IMR-90 (cell line): ENCODE data around the gene C1orf167. TPM values are rescaled to one million over a fixed set of nuclear protein-coding genes. Genes with fewer than 3 reads are reported as not detected.

Source experiments
- ATAC-seq: fragments of 200-7000 bp; cut with Tn5 transposase; 2 replicates; pipeline ENCODE4 v1.9.1; 2020; ENCODE audit warnings: low read depth, mild to moderate bottlenecking, moderate library complexity
- BruUV-seq: library from RNA; stranded (reverse); fragments of 400-500 nt; replicated peaks from 2 replicates; lab custom pipeline; 2021; lab: Mats Ljungman, UMichigan
- CTCF ChIA-PET: fragments of 300-600 bp; formaldehyde crosslinking; extraction: SDS; loops from one replicate; lab custom pipeline; 2021; ENCODE audit warnings: antibody characterized with exemption; lab: Yijun Ruan, JAX
- POLR2A ChIA-PET: fragments of 300-600 bp; sonication (Branson Sonifier 250); formaldehyde crosslinking; loops from one replicate; lab custom pipeline; 2022; ENCODE audit warnings: antibody characterized with exemption; ENCODE audit not compliant: unreplicated experiment; lab: Charles Lee
- DNase-seq: peaks from one replicate; pipeline ENCODE4 v3.0.0; 2013
- H2AFZ ChIP-seq: replicated peaks from 2 replicates; pipeline ENCODE3; 2013; ENCODE audit warnings: low read length, mild to moderate bottlenecking; ENCODE audit not compliant: poor library complexity
- H2AK5ac ChIP-seq: 2 replicates; pipeline ENCODE4 v1.6.1; 2013; ENCODE audit warnings: low read depth, low read length, inconsistent platforms
- H2AK9ac ChIP-seq: replicated peaks from 2 replicates; pipeline ENCODE3; 2013; ENCODE audit warnings: mild to moderate bottlenecking, low read depth, low read length, moderate library complexity; ENCODE audit not compliant: poor library complexity
- H2BK120ac ChIP-seq: 2 replicates; pipeline ENCODE4 v1.6.1; 2013; ENCODE audit warnings: low read depth, low read length, inconsistent platforms
- H2BK15ac ChIP-seq: 3 replicates; pipeline ENCODE4 v1.6.1; 2013; ENCODE audit warnings: low read depth, low read length, inconsistent platforms
- H2BK20ac ChIP-seq: 2 replicates; pipeline ENCODE4 v1.6.1; 2013; ENCODE audit warnings: low read depth, mild to moderate bottlenecking, inconsistent platforms, low read length, moderate library complexity
- H2BK5ac ChIP-seq: 2 replicates; pipeline ENCODE4 v1.6.1; 2013; ENCODE audit warnings: mild to moderate bottlenecking, low read depth, low read length, inconsistent platforms; ENCODE audit not compliant: poor library complexity, severe bottlenecking
- H3K14ac ChIP-seq: replicated peaks from 2 replicates; pipeline ENCODE4 v1.6.1; 2013; ENCODE audit warnings: low read depth, low read length, inconsistent platforms
- H3K18ac ChIP-seq: 2 replicates; pipeline ENCODE4 v1.6.1; 2013; ENCODE audit warnings: low read depth, low read length, control low read depth
- H3K23ac ChIP-seq: 2 replicates; pipeline ENCODE4 v1.6.1; 2013; ENCODE audit warnings: low read depth, low read length, inconsistent platforms
- H3K27ac ChIP-seq: 2 replicates; pipeline ENCODE4 v1.5.1; 2013; ENCODE audit warnings: mild to moderate bottlenecking, control low read depth, low read length; ENCODE audit not compliant: insufficient read depth
- H3K27me3 ChIP-seq: 2 replicates; pipeline ENCODE4 v1.6.1; 2013; ENCODE audit warnings: low read length; ENCODE audit not compliant: control insufficient read depth, insufficient read depth
- H3K36me3 ChIP-seq: 2 replicates; pipeline ENCODE4 v1.6.1; 2013; ENCODE audit warnings: low read length, mixed read lengths; ENCODE audit not compliant: control insufficient read depth, insufficient read depth
- H3K4ac ChIP-seq: 2 replicates; pipeline ENCODE4 v1.6.1; 2013; ENCODE audit warnings: low read depth, low read length, inconsistent platforms
- H3K4me1 ChIP-seq: 2 replicates; pipeline ENCODE4 v1.6.1; 2013; ENCODE audit warnings: low read length, mixed read lengths; ENCODE audit not compliant: control insufficient read depth, insufficient read depth
- H3K4me2 ChIP-seq: 2 replicates; pipeline ENCODE4 v1.6.1; 2013; ENCODE audit warnings: low read depth, mild to moderate bottlenecking, control low read depth, low read length, moderate library complexity
- H3K4me3 ChIP-seq: 2 replicates; pipeline ENCODE4 v1.5.1; 2013; ENCODE audit warnings: low read depth, mild to moderate bottlenecking, control low read depth, low read length, moderate library complexity; ENCODE audit not compliant: insufficient read depth
- H3K56ac ChIP-seq: 2 replicates; pipeline ENCODE4 v1.6.1; 2013; ENCODE audit warnings: low read length, inconsistent platforms; ENCODE audit not compliant: insufficient read depth; ENCODE audit errors: extremely low read depth
- H3K79me1 ChIP-seq, 2 experiments: 2 replicates each; pipeline ENCODE4 v1.6.1; 2013; ENCODE audit warnings: low read length in 2 of 2, inconsistent platforms in 1 of 2, low read depth in 1 of 2
- H3K9ac ChIP-seq: 2 replicates; pipeline ENCODE4 v1.6.1; 2013; ENCODE audit warnings: low read depth, low read length, control low read depth
- H3K9me1 ChIP-seq: 2 replicates; pipeline ENCODE4 v1.6.1; 2013; ENCODE audit warnings: low read length, inconsistent platforms; ENCODE audit not compliant: insufficient read depth
- H3K9me3 ChIP-seq: 2 replicates; pipeline ENCODE4 v1.6.1; 2013; ENCODE audit warnings: low read length; ENCODE audit not compliant: control insufficient read depth, insufficient read depth
- H4K20me1 ChIP-seq: 2 replicates; pipeline ENCODE4 v1.6.1; 2013; ENCODE audit warnings: low read length, inconsistent platforms; ENCODE audit not compliant: insufficient read depth
- H4K5ac ChIP-seq: 2 replicates; pipeline ENCODE4 v1.6.1; 2013; ENCODE audit warnings: mild to moderate bottlenecking, low read depth, low read length, control low read depth
- H4K8ac ChIP-seq, 2 experiments: 2 replicates each; pipeline ENCODE4 v1.6.1; 2013; ENCODE audit warnings: low read depth in 2 of 2, low read length in 2 of 2, control low read depth in 1 of 2, inconsistent platforms in 1 of 2
- H4K91ac ChIP-seq: 2 replicates; pipeline ENCODE4 v1.6.1; 2013; ENCODE audit warnings: low read depth, low read length, inconsistent platforms; ENCODE audit not compliant: insufficient read depth
- BHLHE40 ChIP-seq: fragments of 150-350 bp; IDR thresholded peaks from 2 replicates; pipeline ENCODE4 v1.6.1; 2016; ENCODE audit warnings: mild to moderate bottlenecking, low read depth, low read length
- CEBPB ChIP-seq: IDR thresholded peaks from 2 replicates; pipeline ENCODE4 v1.6.1; 2012; ENCODE audit warnings: low read depth, low read length, improper control_type of control experiment
- CHD1 ChIP-seq: IDR thresholded peaks from 2 replicates; pipeline ENCODE4 v1.6.1; 2012; ENCODE audit warnings: low read depth, low read length, improper control_type of control experiment
- FOS ChIP-seq: fragments of 150-350 bp; IDR thresholded peaks from 2 replicates; pipeline ENCODE4 v1.6.1; 2016; ENCODE audit warnings: low read depth, low read length
- MAFK ChIP-seq: IDR thresholded peaks from 2 replicates; pipeline ENCODE4 v1.6.1; 2012; ENCODE audit warnings: low read depth, low read length, improper control_type of control experiment
- MAZ ChIP-seq: IDR thresholded peaks from 2 replicates; pipeline ENCODE4 v1.6.1; 2012; ENCODE audit warnings: low read depth, mild to moderate bottlenecking, low read length, improper control_type of control experiment, moderate library complexity, borderline replicate concordance
- MXI1 ChIP-seq: IDR thresholded peaks from 2 replicates; pipeline ENCODE4 v1.6.1; 2012; ENCODE audit warnings: low read depth, mild to moderate bottlenecking, low read length, moderate library complexity, borderline replicate concordance
- NFE2L2 ChIP-seq: fragments of 150-350 bp; IDR thresholded peaks from 2 replicates; pipeline ENCODE4 v1.6.1; 2016; ENCODE audit warnings: low read depth, mild to moderate bottlenecking, low read length
- POLR2A ChIP-seq: IDR thresholded peaks from 2 replicates; pipeline ENCODE4 v1.6.1; 2012; ENCODE audit warnings: mild to moderate bottlenecking, low read depth, low read length
- RAD21 ChIP-seq: IDR thresholded peaks from 2 replicates; pipeline ENCODE4 v1.6.1; 2012; ENCODE audit warnings: low read length, improper control_type of control experiment
- RCOR1 ChIP-seq: IDR thresholded peaks from 2 replicates; pipeline ENCODE4 v1.6.1; 2012; ENCODE audit warnings: mild to moderate bottlenecking, low read length, improper control_type of control experiment; ENCODE audit not compliant: insufficient replicate concordance
- RFX5 ChIP-seq: IDR thresholded peaks from 2 replicates; pipeline ENCODE4 v1.8.0; 2012; ENCODE audit warnings: low read depth, mild to moderate bottlenecking, low read length, moderate library complexity
- SMC3 ChIP-seq: fragments of 150-350 bp; IDR thresholded peaks from 2 replicates; pipeline ENCODE4 v1.6.1; 2016; ENCODE audit warnings: low read depth, mild to moderate bottlenecking, antibody characterized with exemption, low read length, moderate library complexity
- WGBS, 2 experiments: methylation state at CpG; one replicate each; pipeline versions ENCODE4 v1.1.5 to v1.1.7; 2013; ENCODE audit warnings: missing lambda C conversion rate in 2 of 2; ENCODE audit not compliant: insufficient read length in 1 of 2; ENCODE audit errors: extremely low coverage in 2 of 2; 5-methylcytosine and 5-hydroxymethylcytosine counted together
- dilution Hi-C: fragments of 300-500 bp; cut with HindIII; formaldehyde crosslinking; loops from one replicate; pipeline ENCODE4 v1.14.3; 2018; ENCODE audit warnings: low sequenced_read_pairs; ENCODE audit not compliant: unreplicated experiment
- in situ Hi-C: fragments of 300-500 bp; cut with MboI; formaldehyde crosslinking; loops from 3 replicates; pipeline ENCODE4 v1.14.3; 2019; ENCODE audit warnings: low sequenced_read_pairs, inconsistent platforms, mixed read lengths
- intact Hi-C: fragments of 100-400 bp; cut with micrococcal nuclease; formaldehyde crosslinking; loops from 2 replicates; pipeline ENCODE4 v1.10.0; 2022
- polyA plus RNA-seq, 3 experiments: library from polyadenylated mRNA; depleted of rRNA; stranded (reverse); fragments of >200 nt; gene quantifications; 2 replicates each; pipeline ENCODE4 v1.2.3, GENCODE V29; 2012; ENCODE audit warnings: low replicate concordance in 1 of 3
- total RNA-seq: library from RNA; depleted of rRNA; stranded (reverse); fragments of >200 nt; gene quantifications from 2 replicates; pipeline ENCODE4 v1.2.3, GENCODE V29; 2012
- TF ChIP-seq, protein P1 (sequence below): fragments of 150-350 bp; IDR thresholded peaks from 2 replicates; pipeline ENCODE4 v1.6.1; 2017; ENCODE audit warnings: mild to moderate bottlenecking, antibody characterized with exemption, low read length, low read depth
- TF ChIP-seq, protein P2 (sequence below): fragments of 150-350 bp; IDR thresholded peaks from 2 replicates; pipeline ENCODE4 v1.6.1; 2016; ENCODE audit warnings: low read depth, mild to moderate bottlenecking, low read length, moderate library complexity, borderline replicate concordance
- TF ChIP-seq, protein P3 (sequence below): conservative IDR thresholded peaks from 2 replicates; pipeline ENCODE4 v1.5.1; 2012; ENCODE audit warnings: mild to moderate bottlenecking, low read depth, low read length, improper control_type of control experiment

The C1orf167 gene
- total and polyA plus RNA-seq, 2 of the 4 experiments (the other 2 are of a cell fraction): under 0.01 to 0.15 TPM

DNA sequence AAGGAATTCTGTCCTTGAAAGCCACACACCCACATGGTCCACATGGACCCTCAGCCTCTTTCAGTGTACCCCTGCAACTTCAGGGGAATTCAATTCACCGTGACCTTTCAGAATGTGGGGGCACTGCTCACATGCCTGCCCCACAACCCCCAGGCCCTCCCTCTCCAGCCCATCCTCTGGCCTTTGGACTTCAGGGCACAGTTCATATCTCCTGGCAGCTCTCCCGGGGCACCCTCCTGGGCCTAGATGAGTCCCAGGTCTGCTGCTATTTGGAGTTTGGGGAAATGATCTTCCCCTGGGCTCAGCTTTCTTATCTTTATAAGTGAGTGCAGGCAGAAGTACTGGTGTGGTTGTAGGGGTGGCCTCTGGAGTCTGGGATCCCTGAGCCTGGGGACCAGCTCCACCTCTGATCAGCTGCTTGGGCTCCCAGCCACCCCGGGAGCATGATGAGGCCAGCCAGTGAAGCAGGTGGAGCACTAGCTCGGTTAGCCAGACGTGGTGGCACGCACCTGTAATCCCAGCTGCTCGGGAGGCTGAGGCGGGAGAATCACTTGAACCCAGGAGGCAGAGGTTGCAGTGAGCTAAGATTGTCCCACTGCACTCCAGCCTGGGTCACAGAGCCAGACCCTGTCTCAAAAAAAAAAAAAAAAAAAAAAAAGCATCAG is 15.8 kb downstream of the C1orf167 start:
- H3K36me3 ChIP-seq: no peaks in the 10 kb centered on the region
- H2AK9ac ChIP-seq: no peak overlapping the region
- no peak for ATAC-seq
- H4K5ac ChIP-seq: no peak overlapping the region
- POLR2A ChIA-PET: no interaction called here
- no peaks in the 10 kb centered on the region for H3K79me1 ChIP-seq
- H2AK5ac ChIP-seq: no peak overlapping the region
- no peak overlapping the region for H3K9ac ChIP-seq
- H3K9me1 ChIP-seq: no peaks in the 10 kb centered on the region
- no peaks in the 10 kb centered on the region for H3K9me3 ChIP-seq
- H2BK120ac ChIP-seq: no peak overlapping the region
- H3K23ac ChIP-seq: no peak overlapping the region
- no peak overlapping the region for H2AFZ ChIP-seq
- TF ChIP-seq RAD21 (no peak), RFX5 (no peak), MXI1 (no peak), MAFK (no peak), NFE2L2 (no peak), FOS (no peak), SMC3 (no peak), MAZ (no peak), POLR2A (no peak), CEBPB (no peak), BHLHE40 (no peak), CHD1 (no peak), RCOR1 (no peak)
- TF ChIP-seq, protein P1, sequence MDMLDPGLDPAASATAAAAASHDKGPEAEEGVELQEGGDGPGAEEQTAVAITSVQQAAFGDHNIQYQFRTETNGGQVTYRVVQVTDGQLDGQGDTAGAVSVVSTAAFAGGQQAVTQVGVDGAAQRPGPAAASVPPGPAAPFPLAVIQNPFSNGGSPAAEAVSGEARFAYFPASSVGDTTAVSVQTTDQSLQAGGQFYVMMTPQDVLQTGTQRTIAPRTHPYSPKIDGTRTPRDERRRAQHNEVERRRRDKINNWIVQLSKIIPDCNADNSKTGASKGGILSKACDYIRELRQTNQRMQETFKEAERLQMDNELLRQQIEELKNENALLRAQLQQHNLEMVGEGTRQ: no peak
- TF ChIP-seq, protein P2, sequence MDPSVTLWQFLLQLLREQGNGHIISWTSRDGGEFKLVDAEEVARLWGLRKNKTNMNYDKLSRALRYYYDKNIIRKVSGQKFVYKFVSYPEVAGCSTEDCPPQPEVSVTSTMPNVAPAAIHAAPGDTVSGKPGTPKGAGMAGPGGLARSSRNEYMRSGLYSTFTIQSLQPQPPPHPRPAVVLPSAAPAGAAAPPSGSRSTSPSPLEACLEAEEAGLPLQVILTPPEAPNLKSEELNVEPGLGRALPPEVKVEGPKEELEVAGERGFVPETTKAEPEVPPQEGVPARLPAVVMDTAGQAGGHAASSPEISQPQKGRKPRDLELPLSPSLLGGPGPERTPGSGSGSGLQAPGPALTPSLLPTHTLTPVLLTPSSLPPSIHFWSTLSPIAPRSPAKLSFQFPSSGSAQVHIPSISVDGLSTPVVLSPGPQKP: no peak
- TF ChIP-seq, protein P3, sequence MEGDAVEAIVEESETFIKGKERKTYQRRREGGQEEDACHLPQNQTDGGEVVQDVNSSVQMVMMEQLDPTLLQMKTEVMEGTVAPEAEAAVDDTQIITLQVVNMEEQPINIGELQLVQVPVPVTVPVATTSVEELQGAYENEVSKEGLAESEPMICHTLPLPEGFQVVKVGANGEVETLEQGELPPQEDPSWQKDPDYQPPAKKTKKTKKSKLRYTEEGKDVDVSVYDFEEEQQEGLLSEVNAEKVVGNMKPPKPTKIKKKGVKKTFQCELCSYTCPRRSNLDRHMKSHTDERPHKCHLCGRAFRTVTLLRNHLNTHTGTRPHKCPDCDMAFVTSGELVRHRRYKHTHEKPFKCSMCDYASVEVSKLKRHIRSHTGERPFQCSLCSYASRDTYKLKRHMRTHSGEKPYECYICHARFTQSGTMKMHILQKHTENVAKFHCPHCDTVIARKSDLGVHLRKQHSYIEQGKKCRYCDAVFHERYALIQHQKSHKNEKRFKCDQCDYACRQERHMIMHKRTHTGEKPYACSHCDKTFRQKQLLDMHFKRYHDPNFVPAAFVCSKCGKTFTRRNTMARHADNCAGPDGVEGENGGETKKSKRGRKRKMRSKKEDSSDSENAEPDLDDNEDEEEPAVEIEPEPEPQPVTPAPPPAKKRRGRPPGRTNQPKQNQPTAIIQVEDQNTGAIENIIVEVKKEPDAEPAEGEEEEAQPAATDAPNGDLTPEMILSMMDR: no peak
- no peak overlapping the region for H4K91ac ChIP-seq
- H3K27ac ChIP-seq: no peak overlapping the region
- no peak overlapping the region for H3K4me2 ChIP-seq
- H3K4me3 ChIP-seq: no peak overlapping the region
- no peak overlapping the region for H4K8ac ChIP-seq
- H3K4me1 ChIP-seq: no peaks in the 10 kb centered on the region
- intact Hi-C loops: no loop called here
- H3K18ac ChIP-seq: no peak overlapping the region
- H3K14ac ChIP-seq: no peak overlapping the region
- CTCF ChIA-PET: interaction anchor here (0.6 to 1.2 kb wide), 2 partner anchors 9 to 19 kb away, joined by 3 to 5 read pairs; no protein-coding TSS in a partner anchor
- 80% methylated on average over 1 of the region's 8 CpGs; no CpG with 5 or more reads in 1 of the 2 experiments for WGBS, 2 experiments
- no peaks in the 10 kb centered on the region for H4K20me1 ChIP-seq
- H2BK5ac ChIP-seq: no peak overlapping the region
- H3K56ac ChIP-seq: no peak overlapping the region
- BruUV-seq: no TSS peak
- DNase-seq: no peak
- H3K27me3 ChIP-seq: peaks cover 2% of the 10 kb centered on the region
- no peak overlapping the region for H2BK20ac ChIP-seq
- H3K4ac ChIP-seq: no peak overlapping the region
- no peak overlapping the region for H2BK15ac ChIP-seq
- in situ Hi-C loops: no loop called here
- dilution Hi-C loops: no loop called here
